VCaP (cell line): ENCODE measurements around the gene CDCA3.
"Not testable (repeated sequence)": the region's sequence is repeated elsewhere in the genome, so short reads cannot be mapped to it uniquely, and the experiment has no call there.

Experiments used
- H3K27ac ChIP-seq: fragments of 450-650 bp; 2 replicates; pipeline ENCODE4 v1.5.1; 2017
- CTCF ChIP-seq: fragments of 450-650 bp; conservative IDR thresholded peaks from 2 replicates; pipeline ENCODE4 v1.5.1; 2017; ENCODE audit warnings: mild to moderate bottlenecking, moderate library complexity

Gene CDCA3

GRCh38 chr12:6883252-6883651, 32.2 kb upstream of the CDCA3 start:
- no peak overlapping the region for H3K27ac ChIP-seq
- TF ChIP-seq CTCF: no peak

GRCh38 chr12:6879824-6880223, 28.7 kb upstream of the CDCA3 start:
- not testable (repeated sequence) for H3K27ac ChIP-seq

- H3K27ac ChIP-seq: peak overlapping the region; percentile 99
Observed at GRCh38 chr12:6874015-6874368, 22.9 kb upstream of the CDCA3 start.

- TF ChIP-seq CTCF: no peak
- peak within 1 kb of the TSS; percentile 99 for H3K27ac ChIP-seq
Observed at GRCh38 chr12:6873094-6874014, 22.3 kb upstream of the CDCA3 start, which contains the start of gene SPSB2. SPSB2 (minus strand) TSS chr12:6873303; CDS start chr12:6872901, 402 bp downstream.

- peak; percentile 99 for TF ChIP-seq CTCF
Observed at GRCh38 chr12:6872073-6873048, 21.3 kb upstream of the CDCA3 start.

GRCh38 chr12:6871052-6871957, 20.2 kb upstream of the CDCA3 start:
- peak overlapping the region; percentile 99 for H3K27ac ChIP-seq
- TF ChIP-seq CTCF: no peak

More at GRCh38 chr12:6872073-6873048, 21.3 kb upstream of the CDCA3 start:
- H3K27ac ChIP-seq: peak overlapping the region; percentile 99

GRCh38 chr12:6870304-6870703, 19.2 kb upstream of the CDCA3 start:
- H3K27ac ChIP-seq: peak overlapping the region; percentile 99

GRCh38 chr12:6869049-6870021, 18.2 kb upstream of the CDCA3 start:
- peak; percentile 96 for TF ChIP-seq CTCF
- H3K27ac ChIP-seq: peak overlapping the region; percentile 99
